HEK293 (cell line): ENCODE results near the gene SMIM1.

Experiments used
- CTCF ChIA-PET: fragments of 350-600 bp; formaldehyde crosslinking; extraction: SDS; loops from one replicate; lab custom pipeline; 2021; ENCODE audit warnings: antibody characterized with exemption; lab: Yijun Ruan, JAX
- POLR2A ChIA-PET: fragments of 300-600 bp; formaldehyde crosslinking; extraction: SDS; loops from one replicate; lab custom pipeline; 2020; ENCODE audit warnings: antibody characterized with exemption, inconsistent platforms; lab: Yijun Ruan, JAX
- H3K27ac ChIP-seq: fragments of 200-500 bp; sonication (Bioruptor generic); 2 replicates; pipeline ENCODE4 v1.5.1; 2014; ENCODE audit warnings: low read depth, low read length, control low read depth, inconsistent platforms; ENCODE audit errors: extremely low read depth
- H3K36me3 ChIP-seq, 2 experiments: fragments of 200-500 bp in 1 of 2; sonication (Bioruptor generic) in 1 of 2; 1 replicate in 1 of 2; 2 replicates in 1 of 2; pipeline ENCODE4 v1.5.1; 2014 to 2017; ENCODE audit warnings: inconsistent platforms in 2 of 2, low read length in 2 of 2; ENCODE audit not compliant: control insufficient read depth in 2 of 2, insufficient read depth in 1 of 2
- H3K4me1 ChIP-seq: fragments of 200-500 bp; sonication (Bioruptor generic); 2 replicates; pipeline ENCODE4 v1.5.1; 2014; ENCODE audit warnings: mild to moderate bottlenecking, low read length, inconsistent platforms; ENCODE audit not compliant: control insufficient read depth, insufficient read depth
- H3K4me3 ChIP-seq: 2 replicates; pipeline ENCODE4 v1.5.1; 2011; ENCODE audit warnings: low read depth, mild to moderate bottlenecking, control low read depth, low read length, moderate library complexity
- H3K9me3 ChIP-seq: fragments of 200-500 bp; sonication (Bioruptor generic); 2 replicates; pipeline ENCODE4 v1.5.1; 2014; ENCODE audit warnings: low read depth, low read length, inconsistent platforms; ENCODE audit not compliant: control insufficient read depth, insufficient read depth
- HOXD13 ChIP-seq: sonication (generic); formaldehyde crosslinking; IDR thresholded peaks from 2 replicates; pipeline ENCODE4 v1.8.0; 2022; ENCODE audit warnings: missing genetic modification reagents, borderline replicate concordance
- IKZF3 ChIP-seq: fragments of 450-650 bp; IDR thresholded peaks from 2 replicates; pipeline ENCODE4 v1.5.0; 2018; ENCODE audit warnings: missing biosample characterization, mild to moderate bottlenecking, missing genetic modification characterization, moderate library complexity
- KLF1 ChIP-seq: fragments of 450-650 bp; formaldehyde crosslinking; IDR thresholded peaks from 2 replicates; pipeline ENCODE4 v1.5.1; 2016; ENCODE audit warnings: missing biosample characterization, missing genetic modification characterization
- SCRT2 ChIP-seq: fragments of 450-650 bp; formaldehyde crosslinking; IDR thresholded peaks from 2 replicates; pipeline ENCODE4 v1.5.1; 2016; ENCODE audit warnings: missing biosample characterization, missing genetic modification characterization
- WT1 ChIP-seq: fragments of 450-650 bp; formaldehyde crosslinking; IDR thresholded peaks from 2 replicates; pipeline ENCODE4 v1.5.1; 2016; ENCODE audit warnings: missing biosample characterization, missing genetic modification characterization
- YY1 ChIP-seq: fragments of 450-650 bp; formaldehyde crosslinking; IDR thresholded peaks from 2 replicates; pipeline ENCODE4 v1.5.1; 2018; ENCODE audit warnings: missing biosample characterization, missing genetic modification characterization
- ZNF169 ChIP-seq: fragments of 450-650 bp; formaldehyde crosslinking; IDR thresholded peaks from 2 replicates; pipeline ENCODE4 v1.5.1; 2016; ENCODE audit warnings: missing biosample characterization, missing genetic modification characterization
- ZNF184 ChIP-seq: fragments of 450-650 bp; IDR thresholded peaks from 2 replicates; pipeline ENCODE4 v1.5.1; 2018; ENCODE audit warnings: missing biosample characterization, mild to moderate bottlenecking, missing genetic modification characterization
- ZNF335 ChIP-seq: fragments of 450-650 bp; formaldehyde crosslinking; conservative IDR thresholded peaks from 2 replicates; pipeline ENCODE4 v1.5.1; 2016; ENCODE audit warnings: missing biosample characterization, missing genetic modification characterization
- ZNF768 ChIP-seq: fragments of 450-650 bp; formaldehyde crosslinking; IDR thresholded peaks from 2 replicates; pipeline ENCODE4 v1.5.1; 2018; ENCODE audit warnings: missing biosample characterization, mild to moderate bottlenecking, missing genetic modification characterization
- ZNF843 ChIP-seq: fragments of 450-650 bp; formaldehyde crosslinking; IDR thresholded peaks from 2 replicates; pipeline ENCODE4 v1.5.1; 2016; ENCODE audit warnings: missing biosample characterization, missing genetic modification characterization
- TF ChIP-seq, protein P1 (sequence below): fragments of 450-650 bp; formaldehyde crosslinking; IDR thresholded peaks from 2 replicates; pipeline ENCODE4 v1.5.1; 2016; ENCODE audit warnings: missing biosample characterization, missing genetic modification characterization
- TF ChIP-seq, protein P2 (sequence below): fragments of 450-650 bp; formaldehyde crosslinking; IDR thresholded peaks from 2 replicates; pipeline ENCODE4 v1.5.1; 2016; ENCODE audit warnings: missing biosample characterization, missing genetic modification characterization
- TF ChIP-seq, protein P3 (sequence below): fragments of 450-650 bp; formaldehyde crosslinking; IDR thresholded peaks from 2 replicates; pipeline ENCODE4 v1.5.1; 2016; ENCODE audit warnings: missing biosample characterization, missing genetic modification characterization

Gene SMIM1

DNA sequence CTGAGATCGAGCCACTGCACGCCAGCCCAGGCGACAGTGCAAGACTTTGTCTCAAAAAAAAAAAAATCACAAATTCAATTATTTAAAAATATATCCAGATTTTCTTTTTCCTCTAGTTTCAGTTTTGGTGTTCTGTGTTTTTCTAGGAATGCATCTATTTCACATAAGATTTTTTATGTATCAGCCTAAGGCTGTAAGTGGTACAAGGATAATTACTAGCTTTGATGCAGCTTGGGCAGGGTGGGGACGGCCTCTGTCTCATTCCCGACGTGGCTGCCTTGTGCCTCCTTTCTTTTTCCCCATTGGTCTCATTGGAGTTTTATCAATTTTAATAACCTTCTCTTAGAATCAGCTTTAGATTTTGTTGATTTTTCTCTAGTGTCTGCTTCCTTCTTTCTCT, 13.4 kb upstream of the SMIM1 start:
- Histone ChIP-seq H3K27ac (no peak overlapping the region), H3K36me3 (no peaks in the 10 kb centered on the region), H3K4me3 (no peak overlapping the region), H3K9me3 (no peaks in the 10 kb centered on the region), H3K4me1 (no peaks in the 10 kb centered on the region)
- CTCF ChIA-PET = interaction anchor here (1.1 kb wide), 1 partner anchor 140 kb away, joined by 3 read pairs; no protein-coding TSS in a partner anchor
- POLR2A ChIA-PET = no interaction called here
- TF ChIP-seq WT1 (tag by site-specific recombination) (no peak), ZNF169 (tag by site-specific recombination) (no peak), ZNF184 (tag by site-specific recombination) (no peak), IKZF3 (tag by site-specific recombination) (no peak), HOXD13 (CRISPR knock-in tag) (no peak), ZNF843 (no peak), YY1 (tag by site-specific recombination) (no peak), ZNF768 (tag by site-specific recombination) (no peak), ZNF335 (tag by site-specific recombination) (no peak)
- TF ChIP-seq, protein P1, sequence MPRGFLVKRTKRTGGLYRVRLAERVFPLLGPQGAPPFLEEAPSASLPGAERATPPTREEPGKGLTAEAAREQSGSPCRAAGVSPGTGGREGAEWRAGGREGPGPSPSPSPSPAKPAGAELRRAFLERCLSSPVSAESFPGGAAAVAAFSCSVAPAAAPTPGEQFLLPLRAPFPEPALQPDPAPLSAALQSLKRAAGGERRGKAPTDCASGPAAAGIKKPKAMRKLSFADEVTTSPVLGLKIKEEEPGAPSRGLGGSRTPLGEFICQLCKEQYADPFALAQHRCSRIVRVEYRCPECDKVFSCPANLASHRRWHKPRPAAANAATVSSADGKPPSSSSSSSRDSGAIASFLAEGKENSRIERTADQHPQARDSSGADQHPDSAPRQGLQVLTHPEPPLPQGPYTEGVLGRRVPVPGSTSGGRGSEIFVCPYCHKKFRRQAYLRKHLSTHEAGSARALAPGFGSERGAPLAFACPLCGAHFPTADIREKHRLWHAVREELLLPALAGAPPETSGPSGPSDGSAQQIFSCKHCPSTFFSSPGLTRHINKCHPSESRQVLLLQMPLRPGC (tag by site-specific recombination) = no peak
- TF ChIP-seq, protein P2, sequence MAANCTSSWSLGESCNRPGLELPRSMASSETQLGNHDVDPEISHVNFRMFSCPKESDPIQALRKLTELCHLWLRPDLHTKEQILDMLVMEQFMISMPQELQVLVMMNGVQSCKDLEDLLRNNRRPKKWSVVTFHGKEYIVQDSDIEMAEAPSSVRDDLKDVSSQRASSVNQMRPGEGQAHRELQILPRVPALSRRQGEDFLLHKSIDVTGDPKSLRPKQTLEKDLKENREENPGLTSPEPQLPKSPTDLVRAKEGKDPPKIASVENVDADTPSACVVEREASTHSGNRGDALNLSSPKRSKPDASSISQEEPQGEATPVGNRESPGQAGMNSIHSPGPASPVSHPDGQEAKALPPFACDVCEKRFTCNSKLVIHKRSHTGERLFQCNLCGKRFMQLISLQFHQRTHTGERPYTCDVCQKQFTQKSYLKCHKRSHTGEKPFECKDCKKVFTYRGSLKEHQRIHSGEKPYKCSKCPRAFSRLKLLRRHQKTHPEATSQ (tag by site-specific recombination) = no peak

DNA sequence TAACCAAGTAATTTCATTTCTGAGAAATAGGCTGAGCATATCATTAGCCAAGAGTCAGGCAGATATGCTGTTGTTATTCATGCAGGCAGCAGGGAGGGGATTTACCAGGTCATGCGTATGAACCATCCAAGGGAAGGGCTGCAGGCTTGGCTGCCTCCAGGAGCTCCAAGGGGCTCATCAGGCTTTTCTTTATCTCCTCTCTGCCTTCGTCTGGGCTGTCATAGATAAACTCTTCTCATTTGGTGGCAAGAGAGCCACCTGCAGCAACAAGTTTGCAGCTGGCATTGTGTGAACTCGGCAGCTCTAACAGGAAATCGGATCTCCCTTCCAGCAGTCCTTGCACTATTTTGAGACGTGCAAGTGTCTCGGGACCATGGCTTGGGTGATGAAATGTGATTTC, 12.8 kb upstream of the SMIM1 start:
- Histone ChIP-seq H3K36me3 (no peaks in the 10 kb centered on the region), H3K27ac (no peak overlapping the region), H3K4me1 (no peaks in the 10 kb centered on the region), H3K9me3 (no peaks in the 10 kb centered on the region), H3K4me3 (no peak overlapping the region)
- POLR2A ChIA-PET = no interaction called here
- TF ChIP-seq KLF1 (tag by site-specific recombination) (no peak), SCRT2 (tag by site-specific recombination) (0 out of 2 replicates have a peak, but pooled peaks have one; percentile 20)
- CTCF ChIA-PET = interaction anchor here (1.1 kb wide), 1 partner anchor 141 kb away, joined by 3 read pairs; no protein-coding TSS in a partner anchor

DNA sequence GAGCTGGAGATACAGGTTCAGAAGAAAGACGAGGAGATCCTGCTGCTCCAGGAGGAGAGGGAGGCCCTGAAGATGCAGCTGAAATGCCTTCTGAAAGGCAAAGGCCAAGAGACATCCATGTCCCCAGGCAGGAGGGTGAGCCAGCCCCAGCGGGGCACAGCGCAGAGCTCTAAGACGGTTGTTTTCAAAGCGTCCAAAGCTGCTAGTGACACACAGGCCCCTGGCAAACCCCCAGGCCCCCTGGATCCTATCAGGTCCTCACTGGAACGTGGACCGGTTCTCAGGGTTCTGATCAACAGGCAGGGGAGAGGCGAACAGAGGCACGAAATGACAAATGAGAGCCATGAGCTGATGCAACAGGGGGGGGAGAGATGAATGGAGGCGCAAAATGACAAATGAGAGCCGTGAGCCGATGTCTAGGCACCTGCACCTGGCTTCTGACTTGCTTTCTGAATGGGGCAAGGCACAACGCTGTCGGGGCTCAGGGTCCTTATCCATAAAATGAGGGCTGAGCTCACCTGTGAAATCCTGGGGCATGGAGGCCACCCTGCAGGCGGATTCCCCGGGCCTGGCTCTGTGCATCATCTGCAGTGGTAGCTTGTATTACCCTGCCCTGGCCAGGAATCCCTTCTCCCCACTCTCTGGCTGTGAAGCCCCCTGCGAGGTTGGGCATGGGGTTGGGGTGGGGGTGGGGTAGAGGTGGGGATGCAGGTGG, 11.1 kb upstream of the SMIM1 start:
- Histone ChIP-seq H3K4me1 (no peaks in the 10 kb centered on the region), H3K9me3 (no peaks in the 10 kb centered on the region), H3K27ac (no peak overlapping the region), H3K36me3 (no peaks in the 10 kb centered on the region), H3K4me3 (no peak overlapping the region)
- ChIA-PET CTCF (interaction anchor here (0.9 to 1.2 kb wide), 2 partner anchors 8 to 15 kb away, joined by 3 read pairs; no protein-coding TSS in a partner anchor), POLR2A (interaction anchor here (0.6 to 1.3 kb wide), 2 partner anchors 14 to 734 kb away, joined by 5 read pairs; no protein-coding TSS in a partner anchor)
- TF ChIP-seq, protein P3, sequence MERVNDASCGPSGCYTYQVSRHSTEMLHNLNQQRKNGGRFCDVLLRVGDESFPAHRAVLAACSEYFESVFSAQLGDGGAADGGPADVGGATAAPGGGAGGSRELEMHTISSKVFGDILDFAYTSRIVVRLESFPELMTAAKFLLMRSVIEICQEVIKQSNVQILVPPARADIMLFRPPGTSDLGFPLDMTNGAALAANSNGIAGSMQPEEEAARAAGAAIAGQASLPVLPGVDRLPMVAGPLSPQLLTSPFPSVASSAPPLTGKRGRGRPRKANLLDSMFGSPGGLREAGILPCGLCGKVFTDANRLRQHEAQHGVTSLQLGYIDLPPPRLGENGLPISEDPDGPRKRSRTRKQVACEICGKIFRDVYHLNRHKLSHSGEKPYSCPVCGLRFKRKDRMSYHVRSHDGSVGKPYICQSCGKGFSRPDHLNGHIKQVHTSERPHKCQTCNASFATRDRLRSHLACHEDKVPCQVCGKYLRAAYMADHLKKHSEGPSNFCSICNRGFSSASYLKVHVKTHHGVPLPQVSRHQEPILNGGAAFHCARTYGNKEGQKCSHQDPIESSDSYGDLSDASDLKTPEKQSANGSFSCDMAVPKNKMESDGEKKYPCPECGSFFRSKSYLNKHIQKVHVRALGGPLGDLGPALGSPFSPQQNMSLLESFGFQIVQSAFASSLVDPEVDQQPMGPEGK (tag by site-specific recombination) = no peak
